GM12878 (cell line): ENCODE measurements around the gene EFNA2. TPM values are rescaled to one million over a fixed set of nuclear protein-coding genes. Genes with fewer than 3 reads are reported as not detected.

ENCODE experiments used
- ATAC-seq: fragments of 200-7000 bp; cut with Tn5 transposase; 3 replicates; pipeline ENCODE4 v1.9.1; 2020; ENCODE audit warnings: mild to moderate bottlenecking, moderate library complexity
- BruUV-seq: library from RNA; stranded (reverse); fragments of 400-500 nt; replicated peaks from 2 replicates; lab custom pipeline; 2021; lab: Mats Ljungman, UMichigan
- CTCF ChIA-PET: fragments of 300-600 bp; sonication (Branson Sonifier 250); formaldehyde crosslinking; extraction: SDS; loops from one replicate; lab custom pipeline; 2021; ENCODE audit warnings: inconsistent platforms; lab: Yijun Ruan, JAX
- POLR2A ChIA-PET: fragments of 350-600 bp; formaldehyde crosslinking; extraction: SDS; loops from one replicate; lab custom pipeline; 2021; ENCODE audit warnings: inconsistent platforms; lab: Charles Lee
- RAD21 ChIA-PET: fragments of 300-600 bp; sonication (Branson Sonifier 250); formaldehyde crosslinking; loops from one replicate; lab custom pipeline; 2023; ENCODE audit warnings: antibody characterized with exemption; ENCODE audit not compliant: unreplicated experiment; lab: Charles Lee
- SMC1A ChIA-PET: fragments of 300-600 bp; sonication (Branson Sonifier 250); formaldehyde crosslinking; loops from one replicate; lab custom pipeline; 2023; ENCODE audit not compliant: unreplicated experiment, uncharacterized antibody; lab: Charles Lee
- DNase-seq: peaks from one replicate; pipeline ENCODE4 v3.0.0-alpha.2; 2011; ENCODE audit warnings: low read depth, low spot score
- FAIRE-seq: peaks from 3 replicates; lab custom pipeline; 2011; peaks lifted over from hg19 to GRCh38; lab: Jason Lieb, UNC
- H2AFZ ChIP-seq: 2 replicates; pipeline ENCODE4 v1.6.0; 2011; ENCODE audit warnings: low read depth, low read length, control low read depth; ENCODE audit not compliant: control insufficient read depth
- H3K27ac ChIP-seq: 2 replicates; pipeline ENCODE4 v1.5.1; 2011; ENCODE audit warnings: control low read depth; ENCODE audit not compliant: control insufficient read depth, insufficient read depth
- H3K27me3 ChIP-seq, 2 experiments: replicated peaks in 1 of 2; 2 replicates each; pipeline versions ENCODE4 v1.6.0 to v1.6.1; 2011; ENCODE audit warnings: low read length in 1 of 2; ENCODE audit not compliant: control insufficient read depth in 2 of 2, insufficient read depth in 2 of 2
- H3K36me3 ChIP-seq, 2 experiments: 2 replicates each; pipeline ENCODE4 v1.5.1; 2011; ENCODE audit warnings: low read length in 1 of 2; ENCODE audit not compliant: control insufficient read depth in 2 of 2, insufficient read depth in 2 of 2
- H3K4me1 ChIP-seq: 2 replicates; pipeline ENCODE4 v1.6.1; 2011; ENCODE audit warnings: mild to moderate bottlenecking, low read length, moderate library complexity, mixed read lengths; ENCODE audit not compliant: control insufficient read depth, insufficient read depth
- H3K4me2 ChIP-seq: 2 replicates; pipeline ENCODE4 v1.6.0; 2011; ENCODE audit warnings: control low read depth; ENCODE audit not compliant: control insufficient read depth, insufficient read depth
- H3K4me3 ChIP-seq: fragments of 200-600 bp; sonication (generic); 2 replicates; pipeline ENCODE4 v1.5.1; 2016
- H3K79me2 ChIP-seq: 2 replicates; pipeline ENCODE4 v1.6.0; 2011; ENCODE audit warnings: low read length; ENCODE audit not compliant: control insufficient read depth, insufficient read depth
- H3K9ac ChIP-seq: 2 replicates; pipeline ENCODE4 v1.8.0; 2011; ENCODE audit warnings: low read length, control low read depth, mixed read lengths; ENCODE audit not compliant: control insufficient read depth, insufficient read depth
- H3K9me3 ChIP-seq: replicated peaks from 3 replicates; pipeline ENCODE4 v1.5.1; 2011; ENCODE audit warnings: mild to moderate bottlenecking, low read length; ENCODE audit not compliant: control insufficient read depth, insufficient read depth
- H4K20me1 ChIP-seq: 2 replicates; pipeline ENCODE4 v1.6.0; 2011; ENCODE audit not compliant: control insufficient read depth, insufficient read depth
- PAX5 ChIP-seq: IDR thresholded peaks from 2 replicates; pipeline ENCODE4 v1.6.1; 2011; ENCODE audit warnings: low read depth, low read length, borderline replicate concordance
- RB1 ChIP-seq: fragments of 450-650 bp; formaldehyde crosslinking; IDR thresholded peaks from 2 replicates; pipeline ENCODE4 v1.6.1; 2017; ENCODE audit warnings: mild to moderate bottlenecking, borderline replicate concordance
- STAT1 ChIP-seq: fragments of 450-650 bp; conservative IDR thresholded peaks from 2 replicates; pipeline ENCODE4 v1.6.1; 2014; ENCODE audit warnings: antibody characterized with exemption, mild to moderate bottlenecking
- WGBS: methylation state at CpG from one replicate; pipeline ENCODE4 v1.1.6; 2016; ENCODE audit warnings: low lambda C conversion rate; ENCODE audit not compliant: insufficient replicate concordance, insufficient coverage; ENCODE audit errors: missing lambda C conversion rate; 5-methylcytosine and 5-hydroxymethylcytosine counted together
- in situ Hi-C: fragments of 300-500 bp; cut with MboI; formaldehyde crosslinking; loops from 9 replicates; pipeline ENCODE4 v1.14.3; 2018; ENCODE audit warnings: mixed read lengths
- intact Hi-C: fragments of 100-400 bp; cut with micrococcal nuclease; formaldehyde crosslinking; loops from one replicate; pipeline ENCODE4 v1.14.2; 2022; ENCODE audit not compliant: unreplicated experiment
- polyA plus RNA-seq, 11 experiments: library from polyadenylated mRNA; depleted of rRNA in 4 of 11; unstranded in 6 of 11; stranded (reverse) in 5 of 11; fragments of >200 nt; fragmentation: Nextera tagmentation in 4 of 11; fragmentation: Illumina TruSeq in 1 of 11; extraction: Ambion mirVana in 4 of 11; extraction: Trizol in 1 of 11; gene quantifications; 1 replicate in 1 of 11; 2 replicates in 10 of 11; pipeline versions ENCODE4 v1.2.1 to v1.2.3, GENCODE V29; 2011 to 2016; ENCODE audit warnings: inconsistent platforms in 2 of 11, missing spikeins in 2 of 11, low read depth in 1 of 11
- total RNA-seq, 4 experiments: library from RNA; depleted of rRNA in 3 of 4; stranded (reverse); fragments of >200 nt in 3 of 4; fragmentation: Illumina TruSeq in 1 of 4; extraction: Trizol in 1 of 4; gene quantifications; 2 replicates each; pipeline versions ENCODE4 v1.2.1 to v1.2.3, GENCODE V29; 2013 to 2021
- TF ChIP-seq, protein P1 (sequence below): IDR thresholded peaks from 2 replicates; pipeline ENCODE4 v1.6.1; 2012; ENCODE audit warnings: low read depth, low read length, improper control_type of control experiment
- TF ChIP-seq, protein P2 (sequence below): fragments of 450-650 bp; IDR thresholded peaks from 2 replicates; pipeline ENCODE4 v1.6.1; 2017; ENCODE audit warnings: mild to moderate bottlenecking

Gene EFNA2
- total and polyA plus RNA-seq, 10 of the 15 experiments (the other 5 are each of a cell fraction or from before 2014, with no cell fraction given): not detected

DNA sequence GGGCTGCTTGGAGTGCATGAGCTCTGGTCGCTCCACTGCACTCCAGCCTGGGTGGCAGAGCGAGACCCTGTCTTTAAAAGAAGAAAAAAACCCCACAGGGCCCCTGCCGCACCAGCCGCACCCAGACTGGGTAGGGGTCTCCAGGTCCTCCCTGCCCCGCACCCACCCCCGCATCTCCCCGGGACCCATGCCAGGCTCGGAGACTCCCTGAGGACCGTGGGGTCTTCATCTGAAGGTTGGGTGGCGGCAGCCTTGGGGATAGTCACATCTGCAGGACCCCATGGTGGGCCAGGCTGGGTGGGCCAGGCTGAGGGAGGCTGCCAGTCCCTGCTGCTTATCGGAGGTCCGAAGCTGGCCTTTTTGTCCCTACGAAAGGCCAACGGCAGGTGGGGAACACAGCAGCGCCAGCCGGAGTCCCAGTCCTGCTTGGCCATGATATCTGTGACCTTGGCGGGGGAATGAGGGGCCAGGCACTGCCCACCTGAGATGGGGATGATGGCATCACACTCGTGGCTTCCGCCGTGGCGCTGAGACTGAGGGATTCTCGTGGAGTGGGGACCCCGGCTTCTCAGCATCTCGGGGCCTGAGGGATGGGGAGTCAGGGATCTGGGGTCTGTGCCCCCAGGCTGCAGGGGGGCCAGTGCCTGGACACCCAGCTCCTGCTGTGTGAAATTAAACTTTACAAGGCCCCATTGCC lies 11.1 kb downstream of the EFNA2 start:
- Histone ChIP-seq H3K4me1 (peaks cover 9% of the 10 kb centered on the region), H3K27ac (no peak overlapping the region), H3K9ac (no peak overlapping the region), H3K9me3 (no peaks in the 10 kb centered on the region), H3K27me3 (no peaks in the 10 kb centered on the region), H2AFZ (no peak overlapping the region), H3K36me3 (no peaks in the 10 kb centered on the region), H3K4me3 (no peak overlapping the region), H4K20me1 (no peaks in the 10 kb centered on the region), H3K79me2 (no peaks in the 10 kb centered on the region), H3K4me2 (no peak overlapping the region)
- ChIA-PET RAD21 (no interaction called here), CTCF (no interaction called here), SMC1A (no interaction called here), POLR2A (no interaction called here)
- TF ChIP-seq RB1 (no peak), STAT1 (no peak), PAX5 (no peak)
- TF ChIP-seq, protein P1, sequence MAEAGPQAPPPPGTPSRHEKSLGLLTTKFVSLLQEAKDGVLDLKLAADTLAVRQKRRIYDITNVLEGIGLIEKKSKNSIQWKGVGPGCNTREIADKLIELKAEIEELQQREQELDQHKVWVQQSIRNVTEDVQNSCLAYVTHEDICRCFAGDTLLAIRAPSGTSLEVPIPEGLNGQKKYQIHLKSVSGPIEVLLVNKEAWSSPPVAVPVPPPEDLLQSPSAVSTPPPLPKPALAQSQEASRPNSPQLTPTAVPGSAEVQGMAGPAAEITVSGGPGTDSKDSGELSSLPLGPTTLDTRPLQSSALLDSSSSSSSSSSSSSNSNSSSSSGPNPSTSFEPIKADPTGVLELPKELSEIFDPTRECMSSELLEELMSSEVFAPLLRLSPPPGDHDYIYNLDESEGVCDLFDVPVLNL: no peak
- TF ChIP-seq, protein P2, sequence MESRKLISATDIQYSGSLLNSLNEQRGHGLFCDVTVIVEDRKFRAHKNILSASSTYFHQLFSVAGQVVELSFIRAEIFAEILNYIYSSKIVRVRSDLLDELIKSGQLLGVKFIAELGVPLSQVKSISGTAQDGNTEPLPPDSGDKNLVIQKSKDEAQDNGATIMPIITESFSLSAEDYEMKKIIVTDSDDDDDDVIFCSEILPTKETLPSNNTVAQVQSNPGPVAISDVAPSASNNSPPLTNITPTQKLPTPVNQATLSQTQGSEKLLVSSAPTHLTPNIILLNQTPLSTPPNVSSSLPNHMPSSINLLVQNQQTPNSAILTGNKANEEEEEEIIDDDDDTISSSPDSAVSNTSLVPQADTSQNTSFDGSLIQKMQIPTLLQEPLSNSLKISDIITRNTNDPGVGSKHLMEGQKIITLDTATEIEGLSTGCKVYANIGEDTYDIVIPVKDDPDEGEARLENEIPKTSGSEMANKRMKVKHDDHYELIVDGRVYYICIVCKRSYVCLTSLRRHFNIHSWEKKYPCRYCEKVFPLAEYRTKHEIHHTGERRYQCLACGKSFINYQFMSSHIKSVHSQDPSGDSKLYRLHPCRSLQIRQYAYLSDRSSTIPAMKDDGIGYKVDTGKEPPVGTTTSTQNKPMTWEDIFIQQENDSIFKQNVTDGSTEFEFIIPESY: no peak
- DNase-seq (no peak), FAIRE-seq (no peak), ATAC-seq (no peak)
- no TSS peak for BruUV-seq
- intact Hi-C loops: no loop called here
- in situ Hi-C loops: no loop called here
- WGBS: 41% methylated on average over 24 of the region's 24 CpGs
